ENCODE results near the gene UNC5A.

UNC5A gene

GRCh38 chr5:176875783-176876505, 65.6 kb downstream of the UNC5A start:
- no peak for TF ChIP-seq CTCF (IDR thresholded peaks at IDR 0.05; ENCODE audit: low read depth, low read length, missing control alignments)
- DNase-seq: no peak
- Histone ChIP-seq H3K27me3 (replicated peaks) (peaks cover 37% of the 10 kb centered on the region), H3K27ac (no peak overlapping the region), H3K36me3 (replicated peaks) (no peaks in the 10 kb centered on the region), H3K4me3 (ENCODE audit: low read depth, low read length) (no peak overlapping the region)
- in situ Hi-C loops (cut with HindIII; ENCODE audit: low pct_ligation_motif_present, low sequenced_read_pairs): no loop called here

GRCh38 chr5:176876506-176877431, 66.4 kb downstream of the UNC5A start:
- TF ChIP-seq CTCF (IDR thresholded peaks at IDR 0.05; ENCODE audit: low read depth, low read length, missing control alignments): no peak
- Histone ChIP-seq H3K36me3 (replicated peaks) (no peaks in the 10 kb centered on the region), H3K4me3 (ENCODE audit: low read depth, low read length) (no peak overlapping the region), H3K27ac (no peak overlapping the region), H3K27me3 (replicated peaks) (peaks cover 37% of the 10 kb centered on the region)
- in situ Hi-C loops (cut with HindIII; ENCODE audit: low pct_ligation_motif_present, low sequenced_read_pairs): no loop called here
- no peak for DNase-seq

GRCh38 chr5:176877793-176878331, 67.5 kb downstream of the UNC5A start:
- Histone ChIP-seq H3K27ac (no peak overlapping the region), H3K4me3 (ENCODE audit: low read depth, low read length) (no peak overlapping the region), H3K27me3 (replicated peaks) (peaks cover 37% of the 10 kb centered on the region), H3K36me3 (replicated peaks) (no peaks in the 10 kb centered on the region)
- DNase-seq: no peak
- in situ Hi-C loops (cut with HindIII; ENCODE audit: low pct_ligation_motif_present, low sequenced_read_pairs): no loop called here
- no peak for TF ChIP-seq CTCF (IDR thresholded peaks at IDR 0.05; ENCODE audit: low read depth, low read length, missing control alignments)

GRCh38 chr5:176878463-176878862, 68.1 kb downstream of the UNC5A start:
- H3K27me3 ChIP-seq (replicated peaks): peaks cover 37% of the 10 kb centered on the region

More at GRCh38 chr5:176878463-176878862, 68.1 kb downstream of the UNC5A start:
- no peak overlapping the region for H3K4me3 ChIP-seq (ENCODE audit: low read depth, low read length)
- no peak for TF ChIP-seq CTCF (IDR thresholded peaks at IDR 0.05; ENCODE audit: low read depth, low read length, missing control alignments)
- DNase-seq: no peak
- H3K27ac ChIP-seq: no peak overlapping the region
- H3K36me3 ChIP-seq (replicated peaks): no peaks in the 10 kb centered on the region
- in situ Hi-C loops (cut with HindIII; ENCODE audit: low pct_ligation_motif_present, low sequenced_read_pairs): no loop called here
